PC-3 (cell line): ENCODE data around the gene CD180. TPM values are rescaled to one million over a fixed set of nuclear protein-coding genes. Genes with fewer than 3 reads are reported as not detected.
A peak's percentile ranks its signal among the peaks of the same experiment; 100 is the strongest.

Experiments
- ATAC-seq: fragments of 200-7000 bp; cut with Tn5 transposase; 2 replicates; pipeline ENCODE4 v1.9.1; 2020; ENCODE audit warnings: mild to moderate bottlenecking, moderate library complexity
- BruUV-seq: library from RNA; stranded (reverse); fragments of 400-500 nt; replicated peaks from 2 replicates; lab custom pipeline; 2021; lab: Mats Ljungman, UMichigan
- CTCF ChIA-PET: fragments of 300-600 bp; sonication (Branson Sonifier 250); formaldehyde crosslinking; loops from one replicate; lab custom pipeline; 2022; ENCODE audit warnings: antibody characterized with exemption; lab: Charles Lee
- POLR2A ChIA-PET: fragments of 300-600 bp; sonication (Branson Sonifier 250); formaldehyde crosslinking; loops from one replicate; lab custom pipeline; 2022; ENCODE audit warnings: antibody characterized with exemption; ENCODE audit not compliant: unreplicated experiment; lab: Charles Lee
- DNase-seq: peaks from one replicate; pipeline ENCODE4 v3.0.0-alpha.2; 2015
- H2AFZ ChIP-seq: fragments of 300-600 bp; sonication (generic); 2 replicates; pipeline ENCODE4 v1.6.0; 2016; ENCODE audit warnings: antibody characterized with exemption, low read length
- H3F3A ChIP-seq: fragments of 300-600 bp; sonication (generic); one replicate; pipeline ENCODE4 v1.6.0; 2017; ENCODE audit warnings: antibody characterized with exemption, low read length, control low read depth, mild to moderate bottlenecking; ENCODE audit not compliant: unreplicated experiment
- H3K27ac ChIP-seq: fragments of 300-600 bp; sonication (generic); 2 replicates; pipeline ENCODE4 v1.5.1; 2016; ENCODE audit warnings: mild to moderate bottlenecking, low read length
- H3K27me3 ChIP-seq: fragments of 300-600 bp; sonication (generic); 2 replicates; pipeline ENCODE4 v1.6.1; 2016; ENCODE audit warnings: low read length, mixed read lengths
- H3K36me3 ChIP-seq: fragments of 300-600 bp; sonication (generic); 2 replicates; pipeline ENCODE4 v1.6.1; 2016; ENCODE audit warnings: low read depth, mixed run types, low read length, mixed read lengths
- H3K4me1 ChIP-seq: fragments of 300-600 bp; sonication (generic); 2 replicates; pipeline ENCODE4 v1.5.1; 2016; ENCODE audit warnings: low read length; ENCODE audit not compliant: insufficient read depth
- H3K4me2 ChIP-seq: fragments of 300-600 bp; sonication (generic); 2 replicates; pipeline ENCODE4 v1.6.0; 2016; ENCODE audit warnings: low read length
- H3K4me3 ChIP-seq: fragments of 300-600 bp; sonication (generic); 2 replicates; pipeline ENCODE4 v1.5.1; 2016; ENCODE audit warnings: mild to moderate bottlenecking, low read length, mixed read lengths
- H3K79me2 ChIP-seq: fragments of 300-600 bp; sonication (generic); 2 replicates; pipeline ENCODE4 v1.6.1; 2017; ENCODE audit warnings: low read length, mixed read lengths
- H3K9ac ChIP-seq: fragments of 300-600 bp; sonication (generic); 2 replicates; pipeline ENCODE4 v1.6.0; 2016; ENCODE audit warnings: mild to moderate bottlenecking, low read length
- H3K9me2 ChIP-seq: fragments of 300-600 bp; sonication (generic); replicated peaks from 2 replicates; pipeline ENCODE4 v1.6.1; 2016; ENCODE audit warnings: mixed run types, low read length, mixed read lengths
- H3K9me3 ChIP-seq: fragments of 300-600 bp; sonication (generic); 2 replicates; pipeline ENCODE4 v1.6.1; 2016; ENCODE audit warnings: low read length, mixed read lengths
- H4K20me1 ChIP-seq: fragments of 300-600 bp; sonication (generic); 2 replicates; pipeline ENCODE4 v1.6.1; 2016; ENCODE audit warnings: low read length, mixed read lengths
- EZH2 ChIP-seq: fragments of 300-600 bp; sonication (generic); IDR thresholded peaks from one replicate; pipeline ENCODE4 v1.6.1; 2017; ENCODE audit warnings: antibody characterized with exemption, mild to moderate bottlenecking, low read length; ENCODE audit not compliant: unreplicated experiment
- EZH2phosphoT487 ChIP-seq: fragments of 300-600 bp; sonication (generic); IDR thresholded peaks from 2 replicates; pipeline ENCODE4 v1.6.1; 2018; ENCODE audit warnings: mild to moderate bottlenecking, antibody characterized with exemption, low read length, borderline replicate concordance
- intact Hi-C: fragments of 100-400 bp; cut with micrococcal nuclease; formaldehyde crosslinking; loops from 2 replicates; pipeline ENCODE4 v1.9.0; 2023
- total RNA-seq: library from RNA; depleted of rRNA; stranded (reverse); fragments of >200 nt; gene quantifications from 2 replicates; pipeline ENCODE4 v1.2.3, GENCODE V29; 2014
- TF ChIP-seq, protein P1 (sequence below): fragments of 300-600 bp; sonication (generic); conservative IDR thresholded peaks from 2 replicates; pipeline ENCODE4 v1.5.1; 2017; ENCODE audit warnings: antibody characterized with exemption, low read depth, mild to moderate bottlenecking, low read length

The CD180 gene
- total RNA-seq, 1 experiment from 2014 or later = not detected

DNA sequence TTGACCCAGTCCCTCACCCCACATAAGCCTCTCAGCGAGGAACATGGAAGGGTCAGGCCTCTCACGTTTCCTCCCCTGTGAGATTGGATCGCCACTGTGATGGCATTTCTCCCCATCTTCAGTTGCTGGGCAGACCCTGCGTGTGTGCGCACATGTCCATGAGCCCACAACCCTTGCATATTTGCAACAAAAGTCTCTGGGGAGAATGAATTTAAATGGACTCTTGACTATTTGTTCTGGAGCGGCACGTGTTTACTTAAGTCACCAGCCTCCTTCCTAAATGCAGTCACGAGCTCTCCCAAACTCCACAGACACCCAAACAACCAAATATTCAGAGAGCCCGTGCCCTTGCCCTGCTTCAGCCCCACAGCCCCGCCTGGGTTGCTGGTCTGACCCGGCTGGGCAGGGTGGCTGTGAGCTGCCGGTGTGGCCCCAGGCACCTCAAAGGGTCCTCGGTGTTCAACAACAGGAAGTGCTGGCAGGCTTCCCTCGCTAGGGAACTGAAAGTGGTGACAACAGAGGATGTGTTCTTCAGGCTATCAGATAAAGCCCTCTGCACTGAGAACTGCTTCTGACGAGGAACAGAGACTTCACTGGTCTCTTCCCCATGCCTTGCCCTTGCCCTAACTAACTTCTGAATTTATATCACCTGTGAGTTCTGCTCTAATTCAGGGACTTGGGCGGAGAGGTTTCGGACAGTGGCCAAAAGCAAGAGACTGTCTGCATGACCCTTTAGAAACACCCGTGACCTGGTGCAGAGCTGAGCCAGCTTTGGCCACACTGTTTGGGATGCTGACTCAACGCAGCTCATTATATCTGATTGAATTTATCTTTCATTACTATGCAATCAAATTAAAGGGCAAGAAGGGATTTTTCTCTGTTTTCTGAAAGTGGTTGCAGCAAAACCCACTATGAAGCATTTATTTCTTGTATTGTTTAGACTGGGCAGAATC, 19.2 kb upstream of the CD180 start:
- H3K27me3 ChIP-seq = no peaks in the 10 kb centered on the region
- CTCF ChIA-PET = no interaction called here
- no peak overlapping the region for H3K9ac ChIP-seq
- no peaks in the 10 kb centered on the region for H3K9me3 ChIP-seq
- intact Hi-C loops = no loop called here
- H3K4me3 ChIP-seq = peak overlapping the region; percentile 3; the same call in 1 of the 2 replicates
- H3K27ac ChIP-seq = no peak overlapping the region
- peaks cover 29% of the 10 kb centered on the region for H3K4me1 ChIP-seq
- POLR2A ChIA-PET = no interaction called here
- no TSS peak for BruUV-seq
- DNase-seq (no peak), ATAC-seq (peak; percentile 47)
- H3K9me2 ChIP-seq = no peaks in the 10 kb centered on the region
- no peaks in the 10 kb centered on the region for H3K36me3 ChIP-seq
- peak overlapping the region; percentile 59 for H3K4me2 ChIP-seq
- TF ChIP-seq EZH2phosphoT487 (no peak), EZH2 (no peak)
- TF ChIP-seq, protein P1, sequence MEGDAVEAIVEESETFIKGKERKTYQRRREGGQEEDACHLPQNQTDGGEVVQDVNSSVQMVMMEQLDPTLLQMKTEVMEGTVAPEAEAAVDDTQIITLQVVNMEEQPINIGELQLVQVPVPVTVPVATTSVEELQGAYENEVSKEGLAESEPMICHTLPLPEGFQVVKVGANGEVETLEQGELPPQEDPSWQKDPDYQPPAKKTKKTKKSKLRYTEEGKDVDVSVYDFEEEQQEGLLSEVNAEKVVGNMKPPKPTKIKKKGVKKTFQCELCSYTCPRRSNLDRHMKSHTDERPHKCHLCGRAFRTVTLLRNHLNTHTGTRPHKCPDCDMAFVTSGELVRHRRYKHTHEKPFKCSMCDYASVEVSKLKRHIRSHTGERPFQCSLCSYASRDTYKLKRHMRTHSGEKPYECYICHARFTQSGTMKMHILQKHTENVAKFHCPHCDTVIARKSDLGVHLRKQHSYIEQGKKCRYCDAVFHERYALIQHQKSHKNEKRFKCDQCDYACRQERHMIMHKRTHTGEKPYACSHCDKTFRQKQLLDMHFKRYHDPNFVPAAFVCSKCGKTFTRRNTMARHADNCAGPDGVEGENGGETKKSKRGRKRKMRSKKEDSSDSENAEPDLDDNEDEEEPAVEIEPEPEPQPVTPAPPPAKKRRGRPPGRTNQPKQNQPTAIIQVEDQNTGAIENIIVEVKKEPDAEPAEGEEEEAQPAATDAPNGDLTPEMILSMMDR = no peak
- H2AFZ ChIP-seq = peak overlapping the region; percentile 81
- H4K20me1 ChIP-seq = no peaks in the 10 kb centered on the region
- no peaks in the 10 kb centered on the region for H3F3A ChIP-seq
- H3K79me2 ChIP-seq = no peaks in the 10 kb centered on the region

DNA sequence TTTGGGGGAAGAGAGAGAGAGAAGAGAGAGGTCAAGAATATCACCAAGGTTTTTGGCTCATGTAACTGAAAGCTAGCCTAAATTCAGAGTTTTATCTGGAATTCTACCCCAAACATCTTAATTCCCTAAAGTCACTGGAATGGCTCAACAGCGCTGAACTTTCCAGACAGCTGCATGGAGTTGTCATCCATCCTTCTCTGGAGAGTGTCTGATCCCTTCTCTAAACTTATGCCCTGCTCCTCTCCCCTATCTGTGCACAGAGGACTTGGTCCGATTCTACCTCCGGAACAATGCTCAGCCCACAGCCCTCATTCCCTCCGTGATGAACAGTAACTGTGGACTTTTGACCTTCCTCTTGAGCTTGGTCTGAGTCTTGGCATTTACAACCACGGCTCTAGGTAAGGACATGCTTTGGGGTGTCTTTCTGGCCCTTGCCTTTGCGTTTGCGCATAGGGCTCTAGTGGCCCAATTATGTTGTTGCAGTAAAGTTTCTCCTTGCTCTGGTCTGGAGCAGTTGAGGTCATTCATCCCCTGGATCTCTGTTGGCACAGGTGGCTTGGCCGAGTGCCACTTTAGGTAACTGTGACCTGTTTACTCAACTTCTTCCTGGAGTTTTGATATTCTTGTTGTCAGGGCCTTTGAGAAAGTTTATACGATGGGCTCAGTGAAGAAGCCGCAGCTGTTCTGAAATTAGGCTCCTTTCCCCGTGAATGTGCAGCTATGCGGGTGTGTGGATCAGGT, 18.3 kb upstream of the CD180 start:
- CTCF ChIA-PET = no interaction called here
- H3K27me3 ChIP-seq = no peaks in the 10 kb centered on the region
- no peak overlapping the region for H3K4me3 ChIP-seq
- H3K4me1 ChIP-seq = peaks cover 29% of the 10 kb centered on the region
- H3K9ac ChIP-seq = no peak overlapping the region
- intact Hi-C loops = no loop called here
- H3K4me2 ChIP-seq = no peak overlapping the region
- DNase-seq (no peak), ATAC-seq (no peak)
- POLR2A ChIA-PET = no interaction called here
- no peaks in the 10 kb centered on the region for H3F3A ChIP-seq
- no TSS peak for BruUV-seq
- H3K79me2 ChIP-seq = no peaks in the 10 kb centered on the region
- H3K36me3 ChIP-seq = no peaks in the 10 kb centered on the region
- TF ChIP-seq EZH2phosphoT487 = no peak
- no peak for TF ChIP-seq EZH2
- TF ChIP-seq, protein P1 = no peak
- no peaks in the 10 kb centered on the region for H3K9me2 ChIP-seq
- no peak overlapping the region for H2AFZ ChIP-seq
- no peaks in the 10 kb centered on the region for H3K9me3 ChIP-seq
- no peak overlapping the region for H3K27ac ChIP-seq
- H4K20me1 ChIP-seq = no peaks in the 10 kb centered on the region
